Measurements from ENCODE around the gene MEX3A.
"Not testable (repeated sequence)": the region's sequence is repeated elsewhere in the genome, so short reads cannot be mapped to it uniquely, and the experiment has no call there.

MEX3A gene

DNA sequence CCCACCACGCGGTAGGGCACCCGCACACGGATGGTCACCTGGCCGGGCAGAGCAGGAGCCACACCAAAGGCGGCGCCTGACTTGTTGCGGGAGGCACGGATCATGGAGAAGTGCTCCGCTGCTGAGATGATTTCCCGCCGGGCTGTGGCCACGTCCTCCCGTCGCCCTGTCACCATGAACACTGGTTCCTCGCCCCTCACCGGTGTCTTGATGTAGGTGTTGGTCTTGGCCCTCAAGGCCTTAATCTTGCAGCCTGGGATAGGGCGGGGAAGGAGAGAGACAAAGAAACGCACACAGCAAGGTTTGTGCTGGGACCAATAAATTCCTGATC lies 4.9 kb downstream of the MEX3A start:
- DNase-seq = no peak

- no peak for DNase-seq
These were observed 5.4 kb downstream of the MEX3A start for GRCh38 chr1:156076609-156077429.

GRCh38 chr1:156075775-156076204 lies 6.5 kb downstream of the MEX3A start:
- DNase-seq = no peak

- no peak for DNase-seq
These were observed 7.1 kb downstream of the MEX3A start for GRCh38 chr1:156075162-156075561.

DNA sequence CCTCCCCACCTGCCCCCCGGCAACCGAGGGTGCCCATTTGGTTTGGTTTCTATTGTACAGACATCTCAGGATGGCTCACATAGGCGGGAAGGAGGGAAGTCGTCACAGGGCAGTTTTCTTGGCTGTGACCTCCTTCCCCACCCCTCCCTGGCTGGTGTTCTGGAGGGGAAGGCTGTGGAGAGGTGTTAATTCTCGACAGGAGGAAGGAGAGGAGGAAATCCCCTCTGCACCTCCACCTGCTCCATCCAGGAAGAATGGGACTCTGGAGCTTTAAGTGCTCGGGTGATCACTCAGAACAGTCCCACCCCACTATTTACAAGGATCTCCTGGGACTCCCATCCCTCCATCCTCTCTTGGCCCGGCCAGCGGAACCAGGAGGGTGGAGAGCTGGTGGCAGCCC lies 7.6 kb downstream of the MEX3A start:
- DNase-seq = no peak

- peak; percentile 31 for DNase-seq
These were observed 8.5 kb downstream of the MEX3A start for GRCh38 chr1:156073740-156074139.

DNA sequence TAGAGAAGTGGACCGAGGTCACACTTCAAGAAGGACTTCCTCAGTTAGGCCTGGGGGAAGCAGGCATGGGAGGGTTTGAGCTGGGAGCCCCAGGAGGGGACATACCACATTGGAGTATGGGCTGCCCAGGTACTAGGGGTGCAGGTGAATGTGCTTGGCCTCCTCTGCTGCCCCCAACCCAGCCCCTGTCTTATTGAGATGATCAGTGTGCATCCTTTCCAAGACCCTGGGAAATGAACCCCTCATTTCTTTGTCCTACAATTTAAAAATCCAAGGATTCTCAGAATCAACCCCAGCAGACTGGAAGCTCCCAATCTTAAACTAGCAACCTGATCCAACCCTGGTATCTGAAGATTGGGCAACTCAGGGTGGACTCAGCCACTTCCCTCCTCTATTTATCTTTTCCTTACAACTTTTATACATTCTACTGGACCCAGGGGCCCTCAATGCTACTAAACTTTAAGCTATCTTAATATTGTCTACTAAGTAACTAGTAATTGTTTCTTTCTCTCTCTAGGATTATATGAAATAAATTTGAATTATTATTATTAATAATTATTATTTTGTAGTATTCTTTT lies 9.1 kb downstream of the MEX3A start:
- no peak for DNase-seq

DNA sequence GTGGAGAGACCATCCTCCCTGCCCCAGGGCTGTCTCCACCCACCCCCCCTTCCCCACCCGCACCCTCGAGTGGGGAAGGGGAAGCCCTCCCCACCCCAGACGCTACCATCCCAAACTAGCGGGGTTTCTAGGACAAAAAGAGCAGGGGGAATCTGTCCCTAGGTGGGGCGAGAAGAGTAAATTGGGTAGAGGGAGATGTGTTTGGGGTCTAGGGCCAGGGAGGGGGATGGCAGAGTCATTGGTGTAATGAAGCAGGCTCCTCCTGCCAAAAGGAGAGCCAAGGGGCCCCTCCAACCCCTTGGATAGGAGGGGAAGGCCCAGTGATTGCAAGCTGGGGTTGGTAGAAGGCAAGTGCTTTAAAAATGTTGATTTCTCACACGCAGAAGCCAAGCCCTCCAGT lies 10.0 kb downstream of the MEX3A start:
- DNase-seq = no peak

- DNase-seq = not testable (repeated sequence)
These were observed 10.9 kb downstream of the MEX3A start for GRCh38 chr1:156071332-156071816.

GRCh38 chr1:156070548-156070947 lies 11.7 kb downstream of the MEX3A start:
- DNase-seq = peak; percentile 72

GRCh38 chr1:156069490-156070455 lies 12.5 kb downstream of the MEX3A start:
- DNase-seq = no peak

- DNase-seq = no peak
These were observed 15.0 kb downstream of the MEX3A start for GRCh38 chr1:156067262-156067661.

DNA sequence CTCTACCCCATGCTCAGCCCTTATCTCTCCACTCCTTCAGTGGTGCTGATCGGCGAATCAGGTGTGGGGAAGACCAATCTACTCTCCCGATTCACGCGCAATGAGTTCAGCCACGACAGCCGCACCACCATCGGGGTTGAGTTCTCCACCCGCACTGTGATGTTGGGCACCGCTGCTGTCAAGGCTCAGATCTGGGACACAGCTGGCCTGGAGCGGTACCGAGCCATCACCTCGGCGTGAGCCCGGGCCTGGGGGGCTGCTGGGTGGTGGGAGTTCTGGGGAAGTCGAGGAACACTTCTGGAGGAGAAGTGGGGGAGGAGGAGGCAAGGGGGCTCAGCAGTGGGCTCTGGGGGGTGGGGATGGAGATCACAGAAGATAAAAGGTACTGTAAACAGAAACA lies 16.4 kb downstream of the MEX3A start:
- no peak for DNase-seq

DNA sequence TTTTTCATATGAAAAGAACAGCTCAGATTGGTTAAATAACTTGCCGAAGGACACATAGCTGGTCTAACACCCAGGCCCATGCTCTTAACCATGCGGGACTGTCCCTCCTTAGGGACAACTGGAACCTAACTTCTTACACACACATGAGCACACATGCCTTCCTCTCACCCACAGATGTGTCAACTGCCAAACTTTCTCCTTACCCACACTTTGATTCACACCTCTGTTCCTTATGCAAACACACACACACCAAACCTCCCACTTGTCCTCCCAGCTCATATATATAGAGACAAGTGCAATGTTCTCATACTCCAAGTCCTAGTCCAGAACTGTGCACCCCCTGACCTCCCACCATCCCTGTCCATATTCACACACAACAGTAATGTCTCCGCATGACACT lies 17.1 kb downstream of the MEX3A start:
- no peak for DNase-seq

- DNase-seq = no peak
These were observed 17.6 kb downstream of the MEX3A start for GRCh38 chr1:156064615-156065014.

DNA sequence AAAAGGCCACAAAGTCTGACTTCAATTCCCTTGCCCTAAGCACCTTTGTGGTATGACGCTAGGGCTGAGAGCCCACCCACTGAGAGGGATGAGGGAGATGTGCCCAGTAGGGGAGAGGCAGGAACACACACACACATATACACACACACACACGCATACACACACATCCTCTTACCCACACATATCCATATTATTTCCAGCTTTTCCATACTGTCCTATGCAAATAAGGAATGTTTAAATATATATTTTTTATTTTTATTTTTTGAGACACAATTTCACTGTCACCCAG lies 18.3 kb downstream of the MEX3A start:
- no peak for DNase-seq

- no peak for DNase-seq
These were observed 20.1 kb downstream of the MEX3A start for GRCh38 chr1:156062189-156062588.

DNA sequence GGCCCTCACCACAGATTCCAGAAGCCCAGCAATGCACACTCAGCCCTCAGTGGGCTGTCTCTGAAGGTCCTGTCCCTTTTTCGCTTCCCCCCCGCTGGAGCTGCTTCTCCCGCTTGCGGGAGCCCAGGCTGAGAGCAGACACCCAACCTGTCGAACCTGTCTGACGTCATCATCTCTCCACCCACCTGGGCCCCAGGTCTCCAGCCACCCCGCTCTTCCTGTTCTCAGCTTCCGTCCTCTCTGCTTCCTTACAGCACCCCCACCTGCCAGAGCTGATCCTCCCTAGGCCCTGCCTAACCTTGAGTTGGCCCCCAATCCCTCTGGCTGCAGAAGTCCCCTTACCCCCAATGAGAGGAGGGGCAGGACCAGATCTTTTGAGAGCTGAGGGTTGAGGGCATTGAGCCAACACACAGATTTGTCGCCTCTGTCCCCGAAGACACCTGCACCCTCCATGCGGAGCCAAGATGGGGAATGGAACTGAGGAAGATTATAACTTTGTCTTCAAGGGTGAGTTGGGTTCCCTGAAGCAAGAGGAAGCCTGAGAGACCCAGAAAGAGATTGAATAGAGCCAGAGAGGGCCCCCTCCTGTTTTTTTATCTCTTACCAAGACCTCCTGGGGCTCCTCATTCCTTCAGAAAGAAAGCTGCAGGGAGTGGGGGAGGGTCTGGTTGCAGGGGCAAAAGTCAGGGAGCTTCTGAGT lies 21.2 kb downstream of the MEX3A start, which contains the start of gene RAB25:
Gene RAB25, plus strand, starts transcription at position 224 of the 700 bp plus-strand sequence. Its CDS starts 241 bp downstream, at position 465.
- no peak for DNase-seq

- no peak for DNase-seq
These were observed 25.9 kb downstream of the MEX3A start for GRCh38 chr1:156056326-156056849.

- no peak for DNase-seq
These were observed 26.8 kb downstream of the MEX3A start for GRCh38 chr1:156055281-156056048.

DNA sequence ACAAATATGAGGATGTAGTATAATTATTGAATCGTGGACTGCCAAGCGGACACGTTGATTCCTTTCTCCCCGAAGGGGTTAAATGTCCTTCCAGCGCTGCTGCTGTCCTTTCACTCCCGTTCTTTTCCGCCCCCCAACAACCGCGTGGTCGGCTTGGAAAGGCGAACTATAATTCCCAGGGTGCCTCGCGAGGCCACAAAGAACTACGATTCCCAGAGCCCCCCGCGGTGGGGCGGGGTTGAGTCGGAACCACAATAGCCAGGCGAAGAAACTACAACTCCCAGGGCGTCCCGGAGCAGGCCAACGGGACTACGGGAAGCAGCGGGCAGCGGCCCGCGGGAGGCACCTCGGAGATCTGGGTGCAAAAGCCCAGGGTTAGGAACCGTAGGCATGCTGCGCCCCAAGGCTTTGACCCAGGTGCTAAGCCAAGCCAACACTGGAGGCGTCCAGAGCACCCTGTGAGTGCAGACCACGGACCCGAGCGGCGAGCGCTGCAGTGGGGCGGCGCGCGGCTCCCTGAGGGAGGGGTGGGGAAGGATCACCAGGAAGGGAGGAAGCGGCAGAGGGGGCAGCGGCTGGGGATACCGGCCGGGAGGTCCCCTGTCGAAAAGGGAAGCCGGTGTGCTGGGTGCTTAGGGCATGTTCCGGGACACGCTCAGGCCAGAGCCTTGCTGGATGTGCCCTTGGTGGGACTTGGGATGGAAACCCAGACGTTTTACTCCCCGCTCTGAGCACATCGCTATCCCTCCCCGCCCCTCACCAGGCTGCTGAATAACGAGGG lies 27.6 kb downstream of the MEX3A start, which contains the start of gene LAMTOR2:
Gene LAMTOR2, plus strand, starts transcription at position 283 of the 781 bp plus-strand sequence. Its CDS starts 108 bp downstream, at position 391.
- peak; percentile 93 for DNase-seq

Measured in NCI-H524 treated with DMSO at 0.1 percent for 48 hours (cell line).